Activated CD8-positive, alpha-beta T cell treated with anti-CD3 and anti-CD28 coated beads for 36 hours (primary cell): ENCODE data around the gene STX3. TPM values are rescaled to one million over a fixed set of nuclear protein-coding genes. Genes with fewer than 3 reads are reported as not detected.
"Not testable (repeated sequence)": the region's sequence is repeated elsewhere in the genome, so short reads cannot be mapped to it uniquely, and the experiment has no call there.

ENCODE experiments used
- ATAC-seq: fragments of 200-7000 bp; cut with Tn5 transposase; one replicate; pipeline ENCODE4 v1.10.0; 2021; ENCODE audit warnings: mild to moderate bottlenecking, moderate library complexity
- CTCF ChIA-PET: fragments of 350-600 bp; sonication (Branson Sonifier 250); formaldehyde crosslinking; loops from one replicate; lab custom pipeline; 2021; ENCODE audit warnings: antibody characterized with exemption; lab: Charles Lee
- POLR2A ChIA-PET: fragments of 350-600 bp; sonication (Branson Sonifier 250); formaldehyde crosslinking; loops from one replicate; lab custom pipeline; 2021; ENCODE audit warnings: antibody characterized with exemption; lab: Charles Lee
- DNase-seq: peaks from one replicate; pipeline ENCODE4 v3.0.0-alpha.2; 2020
- H3K27ac Mint-ChIP-seq: one replicate; pipeline ENCODE4 v1.8.0; 2021; ENCODE audit warnings: mild to moderate bottlenecking, mixed read lengths
- H3K27me3 Mint-ChIP-seq: one replicate; pipeline ENCODE4 v1.8.0; 2021; ENCODE audit warnings: mixed read lengths
- H3K36me3 Mint-ChIP-seq: one replicate; pipeline ENCODE4 v1.8.0; 2021; ENCODE audit warnings: low read depth, mixed read lengths
- H3K4me1 Mint-ChIP-seq: one replicate; pipeline ENCODE4 v1.8.0; 2021; ENCODE audit warnings: low read depth, mixed read lengths
- H3K4me3 Mint-ChIP-seq: one replicate; pipeline ENCODE4 v1.8.0; 2021; ENCODE audit warnings: mild to moderate bottlenecking, moderate library complexity, mixed read lengths
- H3K9me3 Mint-ChIP-seq: one replicate; pipeline ENCODE4 v1.8.0; 2021; ENCODE audit warnings: mixed read lengths
- CTCF ChIP-seq: fragments of 200-600 bp; IDR thresholded peaks from one replicate; pipeline ENCODE4 v1.8.0; 2022; ENCODE audit warnings: antibody characterized with exemption, mild to moderate bottlenecking
- intact Hi-C: fragments of 100-400 bp; cut with micrococcal nuclease; formaldehyde crosslinking; loops from one replicate; pipeline ENCODE4 v1.10.0; 2022
- total RNA-seq, 2 experiments: library from RNA; stranded (reverse); gene quantifications; one replicate each; pipeline ENCODE4 v1.2.3, GENCODE V29; 2021

Gene STX3
- total RNA-seq, 2 experiments from 2014 or later = 8.3 to 9.5 TPM

- Mint-ChIP-seq H3K27me3 (no peaks in the 10 kb centered on the region), H3K36me3 (no peaks in the 10 kb centered on the region), H3K4me1 (peaks cover 15% of the 10 kb centered on the region), H3K27ac (no peak overlapping the region), H3K4me3 (no peak overlapping the region), H3K9me3 (no peaks in the 10 kb centered on the region)
- DNase-seq = no peak
- CTCF ChIA-PET = interaction anchor here (1.2 kb wide), 1 partner anchor 103 kb away, joined by 3 read pairs; no protein-coding TSS in a partner anchor
- POLR2A ChIA-PET = no interaction called here
- intact Hi-C loops = no loop called here
- no peak for TF ChIP-seq CTCF
- no peak for ATAC-seq
These were observed 60.6 kb downstream of the STX3 start for GRCh38 chr11:59815754-59816153.

GRCh38 chr11:59816434-59816833 is 61.3 kb downstream of the STX3 start:
- CTCF ChIA-PET = interaction anchor here (1.2 kb wide), 2 partner anchors 103 to 279 kb away, joined by 3 read pairs; no protein-coding TSS in a partner anchor
- not testable (repeated sequence) for H3K27me3 Mint-ChIP-seq

GRCh38 chr11:59818572-59818971 is 63.4 kb downstream of the STX3 start:
- Mint-ChIP-seq H3K27ac (no peak overlapping the region), H3K4me3 (no peak overlapping the region), H3K27me3 (no peaks in the 10 kb centered on the region), H3K4me1 (peaks cover 11% of the 10 kb centered on the region), H3K9me3 (no peaks in the 10 kb centered on the region), H3K36me3 (no peaks in the 10 kb centered on the region)
- ChIA-PET POLR2A (no interaction called here), CTCF (no interaction called here)
- DNase-seq (no peak), ATAC-seq (no peak)
- no peak for TF ChIP-seq CTCF
- intact Hi-C loops = no loop called here

More at GRCh38 chr11:59816434-59816833, 61.3 kb downstream of the STX3 start:
- DNase-seq, H3K36me3 Mint-ChIP-seq, POLR2A ChIA-PET, ATAC-seq, H3K27ac Mint-ChIP-seq, intact Hi-C loops, H3K9me3 Mint-ChIP-seq, H3K4me3 Mint-ChIP-seq: not testable (repeated sequence)
- peaks cover 10% of the 10 kb centered on the region for H3K4me1 Mint-ChIP-seq

- CTCF ChIA-PET = interaction anchor here (0.6 to 1.2 kb wide), 6 partner anchors 9 to 307 kb away, joined by 3 to 7 read pairs (median 3); no protein-coding TSS in a partner anchor
- Mint-ChIP-seq H3K4me3 (no peak overlapping the region), H3K27me3 (peaks cover 4% of the 10 kb centered on the region), H3K4me1 (peaks cover 8% of the 10 kb centered on the region), H3K36me3 (no peaks in the 10 kb centered on the region), H3K27ac (no peak overlapping the region), H3K9me3 (no peaks in the 10 kb centered on the region)
- peak; percentile 67 for TF ChIP-seq CTCF
- POLR2A ChIA-PET = no interaction called here
- DNase-seq (peak; percentile 54), ATAC-seq (peak; percentile 76)
- intact Hi-C loops = loop anchor here (5.0 kb wide), 1 partner anchor 94 kb away; no protein-coding TSS in a partner anchor
These were observed 67.9 kb downstream of the STX3 start for GRCh38 chr11:59822989-59823566.

GRCh38 chr11:59829358-59829757 is 74.2 kb downstream of the STX3 start:
- peaks cover 4% of the 10 kb centered on the region for H3K27me3 Mint-ChIP-seq
- intact Hi-C loops = no loop called here
- CTCF ChIA-PET = no interaction called here
- H3K9me3 Mint-ChIP-seq = no peaks in the 10 kb centered on the region
- H3K36me3 Mint-ChIP-seq = no peaks in the 10 kb centered on the region
- H3K4me3 Mint-ChIP-seq = no peak overlapping the region
- no peak for DNase-seq
- peaks cover 5% of the 10 kb centered on the region for H3K4me1 Mint-ChIP-seq
- TF ChIP-seq CTCF = no peak
- POLR2A ChIA-PET = no interaction called here
- ATAC-seq = no peak
- H3K27ac Mint-ChIP-seq = no peak overlapping the region
